HG02763 (cell line): ENCODE measurements around the gene SLC4A5.
"Not testable (repeated sequence)": the region's sequence is repeated elsewhere in the genome, so short reads cannot be mapped to it uniquely, and the experiment has no call there.

Experiments
- ATAC-seq: cut with Tn5 transposase; IDR thresholded peaks from one replicate; pipeline ENCODE4 v1.9.1; 2021; ENCODE audit warnings: mild to moderate bottlenecking, moderate library complexity; ENCODE audit not compliant: unreplicated experiment

The SLC4A5 gene

DNA sequence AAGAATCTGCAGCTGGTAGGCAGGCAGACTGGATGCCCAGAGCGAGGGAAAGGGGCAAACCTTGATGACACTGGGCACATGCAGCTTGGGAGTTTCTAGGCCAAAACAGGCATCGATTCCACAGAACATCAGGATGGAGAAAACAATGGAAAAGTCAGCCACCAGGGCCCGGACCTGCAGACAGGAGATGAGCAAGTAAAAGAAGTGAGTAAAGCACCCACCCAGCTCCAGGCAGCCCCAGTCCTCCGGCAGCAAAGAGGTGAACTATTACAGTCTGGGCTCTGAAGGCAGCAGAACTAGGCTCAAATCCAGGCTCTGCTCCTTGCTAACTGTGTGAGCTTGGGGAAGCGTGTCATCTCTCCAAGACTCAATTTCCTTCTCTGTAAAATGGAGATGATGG, 108.2 kb downstream of the SLC4A5 start:
- ATAC-seq, result no peak

DNA sequence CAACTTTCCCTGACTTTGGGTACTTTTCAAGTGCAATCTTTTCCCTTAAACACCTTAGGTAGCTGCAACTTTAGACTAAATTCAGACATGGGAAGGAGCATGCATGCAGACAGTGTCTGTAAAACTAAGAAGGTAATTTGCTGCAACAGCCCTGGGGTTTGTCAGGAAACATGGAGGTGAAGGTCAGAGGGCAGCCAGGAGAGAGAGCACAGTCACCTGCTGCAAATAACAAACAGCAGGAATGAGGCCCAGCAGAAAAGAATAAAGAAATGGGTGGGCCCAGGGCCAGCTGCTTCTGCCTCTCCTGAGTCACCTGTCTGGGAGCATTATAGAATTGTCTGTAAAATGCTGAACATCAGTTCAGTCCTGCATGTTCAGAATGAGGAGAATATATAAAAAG, 109.6 kb downstream of the SLC4A5 start:
- no peak for ATAC-seq

DNA sequence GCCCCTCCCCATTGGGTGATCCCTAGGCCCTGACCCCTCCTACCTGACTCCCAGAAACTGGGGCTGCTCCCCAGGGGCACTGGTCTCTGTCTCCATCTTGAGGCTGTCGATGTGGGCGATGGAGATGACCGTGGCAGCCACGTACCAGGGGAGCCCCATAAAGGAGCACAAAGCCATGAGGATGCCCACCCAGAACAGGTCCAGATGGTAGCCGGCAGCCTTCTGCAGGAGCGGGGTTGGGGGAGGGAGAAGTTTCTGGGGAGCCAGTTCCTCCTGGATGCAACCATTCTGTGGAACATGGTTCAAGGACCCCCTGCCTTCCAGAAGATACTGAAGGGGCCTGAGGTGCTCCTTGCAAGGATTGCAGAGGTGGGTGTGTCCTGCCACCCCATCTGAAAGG, 110.8 kb downstream of the SLC4A5 start:
- no peak for ATAC-seq

DNA sequence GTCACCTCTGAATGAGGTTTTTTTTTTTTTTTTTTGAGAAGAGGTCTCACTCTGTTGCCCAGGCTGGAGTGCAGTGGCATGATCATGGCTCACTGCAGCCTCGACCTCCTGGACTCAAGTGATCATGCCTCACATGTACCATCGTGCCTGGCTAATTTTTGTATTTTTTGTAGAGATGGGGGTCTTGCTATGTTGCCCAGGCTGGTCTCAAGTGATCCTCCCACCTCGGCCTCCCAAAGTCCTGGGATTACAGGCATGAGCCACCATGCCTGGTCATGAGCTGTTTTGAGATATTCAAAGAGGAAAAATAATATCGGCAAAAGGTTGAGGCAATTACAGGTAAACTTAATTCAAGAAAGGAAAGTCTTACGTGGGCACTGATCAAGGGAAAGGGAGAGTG, 113.4 kb downstream of the SLC4A5 start:
- not testable (repeated sequence) for ATAC-seq

DNA sequence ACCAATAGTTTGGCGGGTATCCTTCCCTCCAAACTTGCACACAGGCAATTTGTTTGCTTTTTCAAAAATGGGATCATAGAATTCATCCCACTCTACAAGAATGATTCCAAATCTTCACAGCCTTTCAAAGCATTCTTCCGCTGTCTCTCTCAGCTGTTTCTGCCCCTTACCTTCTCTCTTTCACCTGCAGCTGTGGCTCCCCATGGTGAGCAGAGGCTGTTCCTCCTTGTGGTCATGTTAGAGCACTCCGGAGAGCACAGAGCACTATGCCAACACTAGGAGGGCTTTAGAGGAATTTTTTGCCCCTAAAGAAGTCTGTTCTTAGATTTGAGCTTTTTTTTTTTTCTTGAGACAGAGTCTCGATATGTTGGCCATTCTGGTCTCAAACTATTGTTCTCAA, 114.4 kb downstream of the SLC4A5 start:
- no peak for ATAC-seq

DNA sequence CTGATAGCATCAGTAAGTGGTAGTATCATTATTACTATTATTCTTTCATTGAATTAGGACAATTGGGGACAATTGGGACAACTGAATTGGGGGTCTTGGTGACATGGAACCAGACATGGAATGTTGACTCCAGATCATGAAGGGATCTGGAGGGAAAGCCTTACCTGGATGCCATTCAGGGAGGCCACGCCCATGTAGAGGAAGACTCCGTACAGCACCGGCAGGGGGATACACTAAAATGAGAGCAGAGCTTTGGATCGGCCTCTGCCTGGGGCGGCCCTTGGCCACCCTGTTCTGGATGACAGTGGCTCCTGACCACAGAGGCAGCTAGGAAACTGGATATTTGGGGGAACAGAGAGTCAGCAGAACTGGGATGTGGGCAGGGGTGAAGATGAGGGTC, 115.6 kb downstream of the SLC4A5 start:
- no peak for ATAC-seq

DNA sequence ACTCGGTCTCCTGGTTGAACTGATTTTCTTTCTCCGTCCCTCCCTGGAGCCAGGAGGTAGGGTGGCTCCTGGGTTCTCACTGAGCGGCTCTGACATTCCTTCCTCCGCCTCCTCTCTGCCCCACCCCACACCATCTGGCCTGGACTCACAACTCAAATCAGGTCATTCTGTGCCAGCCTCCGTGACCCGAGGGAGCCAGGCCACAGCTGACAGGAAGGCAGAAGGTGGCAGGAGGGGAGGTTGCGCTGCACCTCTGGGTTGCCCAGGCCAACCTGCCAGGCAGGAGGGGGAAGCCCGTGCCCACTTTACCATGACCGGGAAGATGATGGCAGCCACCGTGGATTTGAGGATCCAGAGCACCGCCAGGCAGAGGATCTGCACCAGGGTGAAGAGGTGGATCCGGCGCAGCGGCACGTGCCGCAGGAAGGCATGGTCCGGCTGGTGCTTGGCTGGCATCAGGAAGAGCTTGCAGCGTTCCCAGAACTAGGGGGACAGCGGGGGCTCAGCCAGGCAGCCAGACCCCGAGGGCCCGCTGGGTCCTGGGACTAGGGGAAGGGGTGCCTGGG, 116.5 kb downstream of the SLC4A5 start:
- ATAC-seq, result no peak

DNA sequence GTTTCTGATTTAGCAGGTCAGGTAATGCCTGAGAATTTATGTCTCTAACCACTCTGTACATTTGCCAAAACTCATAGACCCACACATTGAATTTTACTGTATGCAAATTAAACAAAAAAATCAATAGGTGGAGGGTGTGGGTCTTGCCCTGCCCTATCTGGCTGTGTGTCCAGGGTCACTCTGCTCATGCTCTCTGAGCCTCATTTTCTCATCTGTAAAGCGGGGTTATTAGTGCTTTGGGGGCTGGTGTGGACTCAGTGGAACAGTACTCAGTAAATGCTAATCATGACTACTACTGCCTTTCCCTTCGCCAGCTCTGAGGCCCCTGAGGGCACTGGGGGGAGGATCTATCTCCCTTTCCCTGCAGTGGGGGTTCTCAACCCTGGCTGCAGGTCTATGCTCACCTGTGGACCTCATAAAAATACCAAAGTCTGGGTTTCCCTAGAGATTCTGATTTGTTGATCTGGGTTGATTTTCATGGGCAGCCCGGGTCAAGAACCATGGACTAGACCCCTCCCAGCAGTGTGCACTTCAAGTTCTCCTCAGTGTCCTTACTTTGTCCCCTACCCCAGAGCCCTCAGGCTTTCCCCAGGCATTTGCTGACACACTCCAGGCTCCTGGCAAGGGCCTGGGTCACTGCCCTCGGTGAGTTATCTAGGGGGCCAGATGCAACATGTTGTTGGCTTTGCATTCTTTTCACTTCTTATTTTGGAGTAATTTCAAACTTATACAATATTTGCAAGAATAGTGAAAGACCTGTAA, 117.3 kb downstream of the SLC4A5 start:
- ATAC-seq, result no peak

DNA sequence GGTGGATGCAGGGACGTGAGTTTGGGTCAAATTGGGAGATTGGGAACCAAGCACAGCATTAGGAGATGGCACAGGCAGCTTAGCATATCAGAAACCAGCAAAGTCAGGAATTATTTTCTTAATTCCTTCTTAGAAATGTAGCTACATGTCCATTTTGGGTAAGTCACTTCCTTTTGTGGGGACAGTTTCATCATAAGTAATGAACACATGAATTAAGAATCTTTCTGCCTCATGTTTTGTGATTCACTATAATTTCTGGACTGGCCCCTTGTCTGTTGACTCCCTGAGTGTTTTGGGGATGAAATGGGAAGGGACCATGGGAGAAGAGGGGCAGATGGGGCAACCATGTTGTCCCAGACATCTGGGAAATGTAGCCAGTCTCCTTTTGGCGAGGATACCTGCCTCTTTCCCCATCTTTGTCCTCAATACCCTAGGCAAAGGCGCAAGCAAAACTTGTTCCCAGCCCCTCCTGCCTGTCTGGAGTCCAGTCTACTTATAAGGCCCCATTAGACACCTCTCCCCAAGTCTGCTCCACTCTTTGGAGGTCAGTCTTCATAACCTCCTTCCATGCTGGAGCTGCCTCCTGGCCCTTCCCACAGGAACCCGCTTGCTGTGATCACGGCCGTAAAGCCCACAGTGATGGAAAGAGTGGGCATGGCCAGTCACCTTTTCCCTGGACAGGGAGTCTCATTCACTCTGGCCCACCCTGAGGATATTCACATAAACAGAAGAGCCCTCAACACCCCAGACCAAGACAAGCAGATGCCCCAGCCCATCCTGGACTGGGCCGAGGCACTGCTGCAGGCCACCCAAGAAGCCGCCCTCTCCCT, 119.1 kb downstream of the SLC4A5 start:
- no peak for ATAC-seq

DNA sequence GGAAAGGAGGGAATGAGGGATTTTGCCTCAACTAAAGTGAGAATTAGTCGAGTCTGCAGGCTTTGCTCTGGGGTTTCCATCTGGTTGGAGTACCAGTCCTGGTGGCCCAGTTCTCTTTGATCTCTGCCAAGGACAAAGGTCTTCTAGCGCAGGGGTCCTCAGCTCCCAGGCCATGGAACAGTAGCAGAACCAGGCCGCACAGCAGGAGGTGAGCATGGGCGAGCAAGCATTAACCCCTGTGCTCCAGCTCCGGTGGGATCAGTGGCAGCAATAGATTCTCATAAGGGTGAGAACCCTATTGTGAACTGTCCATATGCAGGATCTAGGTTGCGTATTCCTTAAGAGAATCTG, 120.9 kb downstream of the SLC4A5 start:
- no peak for ATAC-seq

DNA sequence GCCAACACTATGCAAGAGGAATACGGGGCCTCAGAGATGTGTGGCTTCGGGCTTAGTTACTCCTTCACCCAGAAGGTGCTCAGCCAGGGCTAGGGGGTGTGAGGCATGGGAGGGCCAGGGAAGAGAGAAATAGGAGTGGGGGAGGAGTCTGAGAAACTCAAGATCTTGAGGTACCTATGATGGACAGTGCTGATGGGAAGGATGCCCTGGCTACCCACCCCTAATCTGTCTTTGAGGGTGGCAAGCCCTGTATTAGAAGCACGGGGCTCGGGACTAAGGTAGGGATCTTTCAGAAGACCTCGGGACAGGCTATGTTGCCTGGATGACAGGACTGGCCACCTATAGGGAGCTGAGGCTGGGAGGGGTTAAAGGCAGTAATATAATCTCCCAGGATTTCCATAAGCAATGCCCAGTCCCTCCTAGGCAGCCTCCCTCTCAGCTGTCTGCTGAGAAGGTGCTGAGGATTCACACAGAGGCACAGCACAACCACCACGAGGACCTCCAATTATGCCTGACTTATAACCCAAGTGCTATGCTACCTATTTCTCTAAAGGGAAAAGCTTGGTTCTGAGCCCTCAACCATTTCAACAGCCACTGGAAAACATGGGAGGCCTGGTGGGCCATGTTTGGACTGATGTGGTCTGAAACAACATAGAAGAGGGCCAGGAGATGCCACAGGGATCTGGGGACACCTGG, 121.5 kb downstream of the SLC4A5 start:
- ATAC-seq, result no peak

DNA sequence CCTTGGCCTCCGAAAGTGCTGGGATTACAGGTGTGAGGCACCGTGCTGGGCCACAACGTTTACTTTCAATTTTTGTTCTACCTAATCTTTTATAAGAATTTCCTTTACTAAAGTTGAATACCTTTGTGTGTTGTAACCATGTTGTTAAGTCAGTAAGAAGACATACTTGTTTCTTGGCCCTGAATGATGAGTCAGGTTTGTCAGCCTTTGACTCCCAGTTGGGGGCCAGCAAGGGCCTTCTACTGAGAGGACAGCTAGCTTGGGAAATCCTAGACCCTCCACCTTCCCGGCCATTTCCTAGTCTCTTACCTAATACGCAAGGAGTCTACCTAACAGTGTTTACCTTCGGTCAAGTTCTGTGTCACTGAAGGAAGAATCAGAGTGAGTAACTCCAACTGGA, 122.1 kb downstream of the SLC4A5 start:
- ATAC-seq, result no peak

DNA sequence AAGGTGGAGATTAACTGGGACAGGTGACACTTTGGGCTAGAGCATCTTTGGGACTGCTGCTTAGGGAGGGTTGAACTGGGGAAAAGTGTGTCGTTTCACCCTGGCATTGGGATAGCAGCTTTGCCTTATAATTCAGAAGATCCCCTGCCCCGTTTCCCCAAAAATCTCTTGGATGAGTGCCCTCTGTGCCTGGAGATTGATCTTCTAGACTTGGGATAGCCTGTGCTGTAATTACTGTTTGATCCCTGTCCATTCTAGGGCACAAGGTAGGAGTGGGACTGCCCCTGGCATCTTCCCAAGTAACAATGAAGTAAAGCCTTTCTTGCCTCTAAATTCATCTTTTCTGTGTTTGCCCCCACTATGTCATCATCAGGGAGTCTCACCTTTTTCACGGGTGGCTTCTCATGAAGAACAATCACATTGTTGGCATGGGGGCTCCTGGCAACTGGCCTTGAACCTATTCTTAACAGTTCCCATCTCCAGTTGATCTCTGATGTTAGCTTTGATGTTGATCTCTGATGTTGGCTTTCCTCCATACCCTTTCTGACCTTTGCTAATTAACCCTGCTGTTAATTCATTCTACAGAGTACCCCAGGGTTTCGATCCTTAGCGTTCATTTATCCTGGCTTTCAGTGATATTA, 123.2 kb downstream of the SLC4A5 start:
- ATAC-seq, result no peak

DNA sequence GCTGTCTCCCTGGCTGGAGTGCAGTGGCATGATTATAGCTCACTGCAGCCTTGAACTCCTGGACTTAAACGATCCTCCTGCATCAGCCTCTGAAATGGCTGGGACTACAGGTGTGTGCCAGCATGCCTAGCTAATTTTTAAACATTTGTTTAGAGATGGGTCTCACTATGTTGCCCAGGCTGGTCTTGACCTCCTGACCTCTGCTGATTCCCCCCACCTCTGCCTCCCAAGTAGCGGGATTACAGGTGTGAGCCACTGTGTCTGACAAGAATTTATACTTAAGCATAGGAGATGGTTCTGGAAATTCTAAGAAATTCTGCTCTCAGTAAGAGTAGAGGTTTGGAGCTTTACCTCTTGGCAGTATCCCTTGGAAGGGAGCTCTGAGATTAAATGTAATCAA, 126.6 kb downstream of the SLC4A5 start:
- ATAC-seq, result no peak

DNA sequence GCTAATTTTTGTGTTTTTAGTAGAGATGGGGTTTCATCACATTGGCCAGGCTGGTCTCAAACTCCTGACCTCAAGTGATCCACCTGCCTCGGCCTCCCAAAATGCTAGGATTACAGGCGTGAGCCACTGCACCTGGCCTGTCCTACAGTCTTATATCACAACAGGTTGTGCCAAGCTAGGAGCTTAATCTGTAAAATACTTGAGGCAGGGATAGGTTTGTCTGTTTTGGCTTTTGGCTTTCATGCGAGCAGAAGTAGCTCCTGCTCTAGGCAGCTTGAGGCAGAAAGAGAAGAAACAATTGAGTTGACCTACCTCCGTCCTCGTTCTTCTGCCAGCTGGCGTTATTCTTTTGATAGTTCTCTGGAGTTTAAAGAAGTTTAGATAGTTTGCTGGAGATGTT, 127.4 kb downstream of the SLC4A5 start:
- not testable (repeated sequence) for ATAC-seq

DNA sequence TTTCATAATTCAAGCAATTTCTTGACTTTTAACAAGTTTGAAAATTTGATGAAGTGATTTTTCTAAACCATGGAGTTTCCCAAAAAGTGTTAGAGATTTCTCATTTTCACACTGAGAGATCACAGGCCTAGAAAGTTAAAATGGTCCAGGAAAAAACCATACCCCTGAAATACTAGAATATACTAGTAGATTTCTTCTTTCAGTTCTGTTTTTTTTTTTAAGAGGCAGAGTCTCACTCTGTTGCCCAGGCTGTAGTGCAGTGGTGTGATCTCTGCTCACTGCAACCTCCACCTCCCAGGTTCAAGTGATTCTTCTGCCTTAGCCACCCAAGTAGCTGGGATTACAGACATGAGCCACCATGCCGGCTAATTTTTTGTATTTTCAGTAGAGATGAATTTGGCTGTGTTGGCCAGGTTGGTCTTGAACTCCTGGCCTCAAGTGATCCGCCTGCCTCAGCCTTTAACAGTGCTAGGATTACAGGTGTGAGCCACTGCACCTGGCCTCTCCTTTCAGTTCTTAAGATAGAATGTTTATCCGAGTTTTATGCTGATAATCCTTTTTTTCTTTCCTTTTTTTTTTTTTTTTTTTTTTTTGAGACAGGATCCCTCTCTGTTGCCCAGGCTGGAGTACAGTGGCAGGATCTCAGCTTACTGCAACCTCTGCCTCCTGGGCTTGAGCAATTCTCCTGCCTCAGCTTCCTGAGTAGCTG, 130.4 kb downstream of the SLC4A5 start:
- ATAC-seq, result no peak

DNA sequence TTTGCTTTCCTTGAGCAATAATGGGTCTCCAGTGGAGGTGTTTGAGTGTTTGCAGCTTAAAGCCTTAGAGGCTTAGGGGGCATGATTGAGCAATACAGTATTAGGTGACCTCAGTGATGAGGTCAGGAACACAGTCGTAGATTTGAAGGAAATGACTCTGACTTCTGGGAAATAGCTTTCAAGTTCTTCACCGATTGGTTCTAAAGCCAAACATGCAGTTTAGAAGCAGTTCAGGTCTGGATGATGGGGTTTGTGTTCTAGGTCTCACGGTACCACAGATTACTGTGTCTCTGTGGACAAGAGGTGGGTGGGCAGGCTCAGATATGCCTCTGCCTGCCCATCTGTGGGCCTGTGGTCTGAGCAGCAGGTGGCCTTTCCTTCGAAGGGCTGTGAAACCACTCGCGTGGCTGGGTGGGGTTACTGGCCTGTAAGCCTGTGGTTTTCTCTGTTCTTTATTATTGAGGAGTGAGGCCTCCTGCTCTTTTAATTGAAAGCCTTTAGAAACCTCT, 137.0 kb downstream of the SLC4A5 start:
- peak; percentile 86 for ATAC-seq

DNA sequence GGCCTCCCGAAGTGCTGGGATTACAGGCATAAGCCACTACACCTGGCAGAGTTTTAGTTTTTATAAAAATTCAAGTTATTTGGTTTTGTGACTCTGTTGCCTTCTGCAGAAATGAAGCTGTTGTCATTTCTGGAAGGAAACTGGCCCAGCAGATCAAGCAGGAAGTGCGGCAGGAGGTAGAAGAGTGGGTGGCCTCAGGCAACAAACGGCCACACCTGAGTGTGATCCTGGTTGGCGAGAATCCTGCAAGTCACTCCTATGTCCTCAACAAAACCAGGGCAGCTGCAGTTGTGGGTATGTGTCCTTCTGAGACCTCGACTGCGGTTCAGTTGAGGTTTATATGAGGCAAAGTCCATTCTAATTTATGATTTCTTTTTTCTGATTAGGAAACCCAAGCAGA, 137.6 kb downstream of the SLC4A5 start:
- ATAC-seq, result no peak

DNA sequence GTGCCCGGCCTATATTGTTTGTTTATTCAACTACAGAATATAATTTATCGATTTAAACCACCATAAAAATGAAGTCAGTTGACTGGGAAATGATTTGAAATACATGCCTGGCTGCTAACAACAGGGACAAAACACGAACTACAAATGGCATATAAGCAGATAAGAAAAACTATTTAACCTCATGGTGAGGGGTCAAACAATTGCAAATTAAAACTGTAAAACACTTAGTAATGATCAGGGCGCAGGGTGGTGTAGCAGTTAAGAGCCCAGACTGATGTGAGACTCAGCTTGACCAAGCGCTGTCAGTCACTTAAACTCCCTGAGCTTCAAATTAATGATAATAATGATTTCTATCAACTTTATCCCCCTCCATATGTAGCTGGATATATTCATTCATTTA, 138.1 kb downstream of the SLC4A5 start:
- no peak for ATAC-seq

DNA sequence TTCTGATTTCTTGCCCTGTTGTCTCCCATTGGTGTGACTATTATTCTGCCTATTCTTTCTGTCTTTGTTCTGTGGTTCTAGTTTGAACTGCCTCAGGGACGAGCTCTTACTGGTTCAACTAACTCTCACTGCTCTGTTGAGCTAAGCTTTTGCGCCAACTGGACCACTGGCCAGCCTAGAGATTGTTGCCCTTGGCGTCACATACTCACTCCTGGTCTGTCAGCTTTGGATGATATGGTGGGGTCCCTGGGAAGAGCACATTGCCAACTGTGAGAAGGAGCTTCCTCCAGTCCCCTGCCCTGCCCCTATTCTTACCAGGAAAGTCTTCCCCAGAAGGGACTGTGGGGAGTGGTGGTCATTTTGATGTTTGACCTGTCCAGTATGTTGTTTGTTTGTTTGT, 138.8 kb downstream of the SLC4A5 start:
- ATAC-seq, result no peak
